GM12801 (cell line): ENCODE measurements around the gene ERG.

Experiments
- TF ChIP-seq, protein P1 (sequence below): IDR thresholded peaks from one replicate; pipeline ENCODE4 v1.5.1; 2011; ENCODE audit warnings: control low read depth; ENCODE audit not compliant: insufficient read length; ENCODE audit errors: extremely low read depth

ERG gene

DNA sequence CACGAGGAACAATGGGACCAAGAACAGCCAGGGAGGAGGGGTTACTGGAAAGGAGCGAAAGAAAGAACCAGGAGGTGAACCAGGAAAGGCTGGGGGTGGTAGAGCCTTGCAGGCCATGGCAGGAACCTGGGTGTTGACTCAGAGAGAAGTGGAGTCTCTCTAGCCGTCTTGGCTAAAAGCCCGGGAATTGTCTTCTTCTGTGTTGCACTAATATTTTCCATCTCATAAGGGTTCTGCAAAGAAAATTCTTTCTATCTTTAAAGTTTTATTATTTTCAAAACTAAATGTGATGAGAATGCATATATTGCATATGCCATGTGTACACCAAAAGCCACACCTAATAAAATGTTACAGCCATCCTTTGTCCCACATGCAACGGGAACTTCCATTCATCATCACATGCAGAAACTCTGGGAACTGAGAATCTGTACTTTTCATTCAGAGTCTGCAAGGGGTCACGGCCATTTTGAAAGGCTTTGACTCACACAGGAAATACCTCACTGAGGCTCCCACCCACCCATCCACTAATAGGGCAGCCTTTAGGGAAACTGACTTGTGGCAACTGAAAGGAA lies 38.0 kb downstream of the ERG start:
- TF ChIP-seq, protein P1, sequence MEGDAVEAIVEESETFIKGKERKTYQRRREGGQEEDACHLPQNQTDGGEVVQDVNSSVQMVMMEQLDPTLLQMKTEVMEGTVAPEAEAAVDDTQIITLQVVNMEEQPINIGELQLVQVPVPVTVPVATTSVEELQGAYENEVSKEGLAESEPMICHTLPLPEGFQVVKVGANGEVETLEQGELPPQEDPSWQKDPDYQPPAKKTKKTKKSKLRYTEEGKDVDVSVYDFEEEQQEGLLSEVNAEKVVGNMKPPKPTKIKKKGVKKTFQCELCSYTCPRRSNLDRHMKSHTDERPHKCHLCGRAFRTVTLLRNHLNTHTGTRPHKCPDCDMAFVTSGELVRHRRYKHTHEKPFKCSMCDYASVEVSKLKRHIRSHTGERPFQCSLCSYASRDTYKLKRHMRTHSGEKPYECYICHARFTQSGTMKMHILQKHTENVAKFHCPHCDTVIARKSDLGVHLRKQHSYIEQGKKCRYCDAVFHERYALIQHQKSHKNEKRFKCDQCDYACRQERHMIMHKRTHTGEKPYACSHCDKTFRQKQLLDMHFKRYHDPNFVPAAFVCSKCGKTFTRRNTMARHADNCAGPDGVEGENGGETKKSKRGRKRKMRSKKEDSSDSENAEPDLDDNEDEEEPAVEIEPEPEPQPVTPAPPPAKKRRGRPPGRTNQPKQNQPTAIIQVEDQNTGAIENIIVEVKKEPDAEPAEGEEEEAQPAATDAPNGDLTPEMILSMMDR: no peak

DNA sequence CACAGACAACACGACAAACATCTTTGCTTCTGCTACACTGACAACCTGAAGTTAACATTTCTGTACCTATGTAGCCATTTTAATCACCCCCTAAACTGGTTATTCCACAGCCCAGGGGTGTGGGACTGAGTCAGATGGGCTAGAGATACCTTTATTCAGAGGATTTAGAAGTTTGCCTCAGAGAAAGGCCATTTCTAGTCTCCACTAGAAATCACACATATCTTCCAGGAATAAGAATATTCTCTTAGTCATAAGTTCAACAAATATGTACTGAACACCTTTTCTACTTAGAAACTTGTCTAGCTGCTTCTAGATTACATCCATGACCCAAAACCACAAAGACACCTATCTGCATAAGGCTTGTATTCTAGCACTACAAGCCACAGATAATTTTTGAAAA lies 38.8 kb downstream of the ERG start:
- TF ChIP-seq, protein P1: no peak

DNA sequence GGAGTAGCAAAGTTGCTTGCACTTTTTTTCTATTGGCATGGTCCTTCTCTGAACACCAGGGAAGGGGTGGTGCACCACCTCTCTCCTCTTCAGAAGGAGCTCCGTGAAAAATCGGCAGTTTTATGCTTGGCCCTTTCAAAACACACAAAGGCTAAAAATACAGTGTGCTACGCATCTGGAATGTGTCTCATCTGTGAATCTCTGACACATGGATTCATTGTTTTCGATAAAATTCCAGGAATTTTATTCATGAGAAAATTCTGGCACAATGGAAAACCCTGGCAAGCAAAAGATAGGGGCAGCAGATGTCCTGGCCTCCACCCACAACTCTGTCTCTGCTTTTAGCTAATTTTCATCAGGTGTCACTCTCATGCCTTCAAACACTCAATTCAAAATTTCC lies 42.9 kb downstream of the ERG start:
- TF ChIP-seq, protein P1: no peak

DNA sequence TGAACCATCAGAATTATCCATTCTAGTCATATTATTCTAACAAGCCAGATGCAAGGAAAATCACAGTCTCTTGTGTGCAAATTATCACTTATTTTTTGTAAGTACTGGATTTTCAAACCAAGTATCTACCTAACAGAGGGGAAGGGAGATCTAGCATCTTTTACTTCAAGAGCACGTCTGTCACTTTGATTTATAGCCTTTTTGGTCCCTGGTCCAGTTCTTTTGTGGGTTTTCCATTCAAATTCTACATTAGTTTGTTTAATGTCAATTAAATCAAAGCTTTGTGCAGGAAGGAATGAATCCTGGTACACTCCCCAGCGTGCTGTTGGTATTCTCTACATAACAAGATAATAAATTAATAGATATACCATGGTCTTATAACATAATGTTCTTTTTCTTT lies 43.6 kb downstream of the ERG start:
- TF ChIP-seq, protein P1: no peak

DNA sequence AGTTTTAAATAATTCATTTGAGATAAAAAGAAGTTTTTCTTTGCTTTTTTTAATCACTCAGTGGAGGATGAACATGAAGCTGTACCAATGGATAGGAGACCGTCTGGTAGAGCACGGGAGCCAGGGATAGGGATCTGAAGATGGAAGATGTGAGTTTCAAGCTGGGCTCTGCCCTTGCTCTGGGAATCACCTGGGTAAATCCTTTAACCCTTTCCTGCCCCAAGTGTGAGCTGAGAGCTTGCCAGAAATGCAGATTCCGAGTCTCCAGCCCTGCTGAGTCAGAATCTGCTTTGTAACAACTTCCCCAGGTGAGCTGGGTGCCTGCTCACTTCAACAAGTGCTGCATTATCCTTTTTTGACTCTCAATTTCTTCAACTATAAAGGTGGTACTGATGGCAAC lies 44.1 kb downstream of the ERG start:
- TF ChIP-seq, protein P1: no peak

DNA sequence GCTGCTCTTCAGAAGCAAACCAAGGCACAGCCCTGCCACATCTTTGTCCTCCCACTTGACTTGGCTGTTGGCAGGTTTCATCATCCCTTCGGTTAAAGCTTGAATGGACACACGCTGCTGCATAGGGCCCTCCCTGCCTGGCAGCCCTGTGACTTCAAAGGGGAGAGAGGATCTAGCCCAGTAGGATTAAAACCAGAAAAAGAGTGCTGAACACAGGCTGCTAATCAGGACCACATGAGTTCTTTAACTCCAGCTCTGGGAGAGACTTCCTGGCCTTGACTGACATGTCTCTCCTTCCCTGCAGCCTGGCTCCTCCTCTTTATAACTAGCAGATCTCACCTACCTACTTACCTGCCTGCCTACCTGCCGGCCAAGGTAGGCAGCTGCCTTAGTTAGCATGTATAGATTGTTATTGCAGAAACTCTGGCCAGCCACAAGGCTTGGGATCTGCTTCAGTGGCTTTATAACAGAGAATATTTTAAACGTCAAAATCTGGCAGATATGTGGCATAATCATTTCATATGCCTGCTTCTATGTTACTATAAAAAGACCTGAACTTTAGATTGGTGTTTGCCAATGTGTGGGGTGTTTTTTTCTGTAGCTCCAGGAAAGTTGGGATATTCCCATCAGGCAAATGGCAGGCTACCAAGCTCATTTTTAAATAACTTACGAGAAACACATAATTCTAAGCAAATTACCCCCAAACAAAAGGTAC lies 49.4 kb downstream of the ERG start:
- TF ChIP-seq, protein P1: no peak

DNA sequence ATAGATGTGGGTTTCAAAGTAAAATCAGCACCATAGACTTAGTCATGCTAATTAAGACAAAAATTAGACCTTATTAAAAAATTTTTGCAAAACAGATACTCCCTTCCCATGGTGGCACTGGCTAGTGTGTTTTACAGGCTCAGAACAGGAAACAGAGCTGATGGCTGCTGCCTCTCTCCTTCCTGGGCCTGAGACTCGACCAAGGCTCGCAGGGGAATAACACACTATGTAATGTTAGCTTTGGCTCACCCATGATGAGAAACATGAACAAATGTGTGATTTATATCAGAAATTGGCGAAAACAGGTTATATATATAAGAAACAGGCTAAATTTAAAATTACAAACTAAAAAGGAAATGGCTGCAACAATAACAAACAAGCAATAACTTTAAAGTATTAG lies 50.7 kb downstream of the ERG start:
- TF ChIP-seq, protein P1: no peak
